SK-N-SH treated with all-trans-retinoic acid at 6 μM for 48 hours (cell line): Measurements from ENCODE around the gene TECPR1.

ENCODE experiments used
- ATAC-seq: fragments of 200-7000 bp; cut with Tn5 transposase; 3 replicates; pipeline ENCODE4 v1.9.1; 2020; ENCODE audit warnings: mild to moderate bottlenecking, moderate library complexity
- ARNTL ChIP-seq: fragments of 450-650 bp; formaldehyde crosslinking; IDR thresholded peaks from 2 replicates; pipeline ENCODE4 v1.5.0; 2020; ENCODE audit warnings: low read depth, mild to moderate bottlenecking, moderate library complexity, borderline replicate concordance
- BACH2 ChIP-seq: fragments of 250-450 bp; sonication (Bioruptor Pico); IDR thresholded peaks from 2 replicates; pipeline ENCODE4 v1.9.0; 2021; ENCODE audit warnings: mild to moderate bottlenecking, borderline replicate concordance
- CREB5 ChIP-seq: fragments of 250-450 bp; sonication (Bioruptor Pico); IDR thresholded peaks from 2 replicates; pipeline ENCODE4 v1.5.1; 2020; ENCODE audit warnings: low read depth, mild to moderate bottlenecking, moderate library complexity
- CSDC2 ChIP-seq: fragments of 250-450 bp; sonication (Bioruptor Pico); IDR thresholded peaks from 2 replicates; pipeline ENCODE4 v1.5.0; 2020; ENCODE audit warnings: mild to moderate bottlenecking, moderate library complexity
- ESRRG ChIP-seq: fragments of 250-450 bp; sonication (Bioruptor Pico); IDR thresholded peaks from 2 replicates; pipeline ENCODE4 v1.6.1; 2021; ENCODE audit warnings: mild to moderate bottlenecking
- ISL1 ChIP-seq: fragments of 250-450 bp; sonication (Bioruptor Pico); IDR thresholded peaks from 2 replicates; pipeline ENCODE4 v2.1.2; 2022; ENCODE audit warnings: mild to moderate bottlenecking, moderate library complexity
- OSR1 ChIP-seq: fragments of 250-450 bp; sonication (Bioruptor Pico); IDR thresholded peaks from 2 replicates; pipeline ENCODE4 v1.8.0; 2022; ENCODE audit warnings: moderate library complexity, mild to moderate bottlenecking, inconsistent platforms
- PPARA ChIP-seq: fragments of 250-450 bp; sonication (Bioruptor Pico); IDR thresholded peaks from 2 replicates; pipeline ENCODE4 v1.5.0; 2020; ENCODE audit warnings: mild to moderate bottlenecking, borderline replicate concordance
- RARB ChIP-seq: fragments of 250-450 bp; sonication (Bioruptor Pico); IDR thresholded peaks from 2 replicates; pipeline ENCODE4 v1.8.0; 2021; ENCODE audit warnings: mild to moderate bottlenecking, moderate library complexity
- TCF4 ChIP-seq: fragments of 250-450 bp; sonication (Bioruptor Pico); IDR thresholded peaks from 2 replicates; pipeline ENCODE4 v1.8.0; 2021; ENCODE audit warnings: mild to moderate bottlenecking, moderate library complexity, borderline replicate concordance
- TOX ChIP-seq: fragments of 250-450 bp; sonication (Bioruptor Pico); IDR thresholded peaks from 2 replicates; pipeline ENCODE4 v1.8.0; 2021; ENCODE audit warnings: mild to moderate bottlenecking, moderate library complexity, borderline replicate concordance
- ZC3H10 ChIP-seq: fragments of 250-450 bp; sonication (Bioruptor Pico); IDR thresholded peaks from 2 replicates; pipeline ENCODE4 v1.5.1; 2021; ENCODE audit warnings: mild to moderate bottlenecking, moderate library complexity
- ZFP3 ChIP-seq: fragments of 250-450 bp; sonication (Bioruptor Pico); IDR thresholded peaks from 2 replicates; pipeline ENCODE4 v1.5.0; 2020; ENCODE audit warnings: mild to moderate bottlenecking, moderate library complexity
- ZFP30 ChIP-seq: fragments of 450-650 bp; formaldehyde crosslinking; IDR thresholded peaks from 2 replicates; pipeline ENCODE4 v1.5.0; 2022; ENCODE audit warnings: mild to moderate bottlenecking, moderate library complexity
- ZNF70 ChIP-seq: fragments of 450-650 bp; formaldehyde crosslinking; IDR thresholded peaks from 2 replicates; pipeline ENCODE4 v1.5.0; 2020; ENCODE audit warnings: mild to moderate bottlenecking, moderate library complexity
- ZNF8 ChIP-seq: fragments of 450-650 bp; formaldehyde crosslinking; IDR thresholded peaks from 2 replicates; pipeline ENCODE4 v1.5.0; 2020; ENCODE audit warnings: mild to moderate bottlenecking, moderate library complexity
- TF ChIP-seq, protein P1 (sequence below): fragments of 250-450 bp; sonication (Bioruptor Pico); IDR thresholded peaks from 2 replicates; pipeline ENCODE4 v1.8.0; 2021; ENCODE audit warnings: low read depth, mild to moderate bottlenecking, moderate library complexity, borderline replicate concordance
- TF ChIP-seq, protein P2 (sequence below): fragments of 250-450 bp; sonication (Bioruptor Pico); IDR thresholded peaks from 2 replicates; pipeline ENCODE4 v1.8.0; 2020; ENCODE audit warnings: mild to moderate bottlenecking, moderate library complexity, borderline replicate concordance
- TF ChIP-seq, protein P3 (sequence below): fragments of 250-450 bp; sonication (Bioruptor Pico); IDR thresholded peaks from 2 replicates; pipeline ENCODE4 v1.5.1; 2021; ENCODE audit warnings: mild to moderate bottlenecking, moderate library complexity

TECPR1 gene

DNA sequence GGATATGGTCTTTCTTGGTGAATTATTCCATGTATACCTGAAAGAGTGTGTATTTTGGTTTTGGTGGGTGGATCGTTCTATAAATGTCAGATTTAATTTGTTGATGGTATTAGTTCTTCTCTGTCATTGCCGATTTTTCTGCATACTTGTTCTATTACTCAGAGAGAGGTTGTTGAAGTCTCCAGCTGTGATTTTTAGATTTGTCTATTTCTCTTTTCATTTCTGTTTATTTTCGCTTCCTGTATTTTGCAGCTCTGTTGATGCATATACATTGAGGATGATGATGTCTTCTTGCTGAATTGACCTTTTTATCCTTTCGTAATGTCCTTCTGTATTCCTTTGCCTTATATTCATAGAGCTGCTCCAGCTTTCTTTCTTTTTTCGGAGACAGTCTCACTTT is 52.9 kb downstream of the TECPR1 start (continued):
- TF ChIP-seq CREB5 (CRISPR knock-in tag) (no peak), ZFP30 (no peak), ZFP3 (no peak), ISL1 (CRISPR knock-in tag) (no peak), ZNF8 (CRISPR knock-in tag) (no peak), TCF4 (CRISPR knock-in tag) (no peak)

DNA sequence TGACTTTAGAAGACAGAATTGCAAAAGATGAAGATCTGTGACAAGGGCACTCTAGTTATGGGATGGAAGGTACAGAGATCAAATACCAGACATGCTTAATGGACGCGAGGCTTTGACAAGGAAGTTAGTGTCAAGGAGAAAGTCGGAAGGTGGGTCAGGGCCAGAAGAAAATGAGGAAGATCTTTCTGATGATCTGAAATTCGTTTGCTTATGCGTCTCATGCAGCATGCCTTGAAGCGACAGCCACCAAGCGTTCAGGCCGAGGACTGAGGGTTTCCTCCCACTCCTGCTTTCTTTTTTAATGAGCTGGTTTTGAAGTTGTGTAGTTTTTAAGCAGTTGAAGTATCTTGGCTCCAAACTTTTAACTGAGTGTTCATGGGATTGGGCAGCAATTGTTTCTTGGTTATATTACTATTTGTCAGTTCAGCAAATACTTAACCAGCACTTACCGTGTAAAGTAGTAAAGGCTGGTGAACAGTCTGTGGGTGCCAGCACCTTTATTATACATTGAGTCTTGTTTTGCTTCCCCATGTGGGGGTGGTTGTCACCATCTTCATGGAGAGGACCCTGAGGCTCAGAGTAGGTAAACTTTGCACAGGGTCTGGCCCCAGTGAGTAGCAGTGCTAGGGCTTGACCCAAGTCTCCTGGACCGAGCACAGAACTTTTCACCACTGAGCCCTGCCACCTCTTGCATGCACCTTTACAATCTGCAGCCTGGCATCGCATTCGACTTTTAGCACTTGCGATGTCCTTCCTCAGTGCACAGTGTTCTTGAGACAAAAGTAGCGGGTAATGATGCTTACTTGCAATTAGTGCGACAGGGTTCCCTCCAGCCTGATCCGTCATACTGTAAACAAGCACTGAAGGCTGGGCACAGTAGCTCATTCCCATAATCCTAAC is 55.1 kb downstream of the TECPR1 start:
- no peak for TF ChIP-seq ESRRG (CRISPR knock-in tag)
- no peak for ATAC-seq

GRCh38 chr7:98194672-98195457 is 57.2 kb downstream of the TECPR1 start:
- ATAC-seq: no peak
- TF ChIP-seq PPARA (no peak), OSR1 (CRISPR knock-in tag) (no peak), CREB5 (CRISPR knock-in tag) (no peak), RARB (CRISPR knock-in tag) (no peak)
- TF ChIP-seq, protein P1, sequence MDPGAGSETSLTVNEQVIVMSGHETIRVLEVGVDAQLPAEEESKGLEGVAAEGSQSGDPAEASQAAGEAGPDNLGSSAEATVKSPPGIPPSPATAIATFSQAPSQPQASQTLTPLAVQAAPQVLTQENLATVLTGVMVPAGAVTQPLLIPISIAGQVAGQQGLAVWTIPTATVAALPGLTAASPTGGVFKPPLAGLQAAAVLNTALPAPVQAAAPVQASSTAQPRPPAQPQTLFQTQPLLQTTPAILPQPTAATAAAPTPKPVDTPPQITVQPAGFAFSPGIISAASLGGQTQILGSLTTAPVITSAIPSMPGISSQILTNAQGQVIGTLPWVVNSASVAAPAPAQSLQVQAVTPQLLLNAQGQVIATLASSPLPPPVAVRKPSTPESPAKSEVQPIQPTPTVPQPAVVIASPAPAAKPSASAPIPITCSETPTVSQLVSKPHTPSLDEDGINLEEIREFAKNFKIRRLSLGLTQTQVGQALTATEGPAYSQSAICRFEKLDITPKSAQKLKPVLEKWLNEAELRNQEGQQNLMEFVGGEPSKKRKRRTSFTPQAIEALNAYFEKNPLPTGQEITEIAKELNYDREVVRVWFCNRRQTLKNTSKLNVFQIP (CRISPR knock-in tag): no peak

DNA sequence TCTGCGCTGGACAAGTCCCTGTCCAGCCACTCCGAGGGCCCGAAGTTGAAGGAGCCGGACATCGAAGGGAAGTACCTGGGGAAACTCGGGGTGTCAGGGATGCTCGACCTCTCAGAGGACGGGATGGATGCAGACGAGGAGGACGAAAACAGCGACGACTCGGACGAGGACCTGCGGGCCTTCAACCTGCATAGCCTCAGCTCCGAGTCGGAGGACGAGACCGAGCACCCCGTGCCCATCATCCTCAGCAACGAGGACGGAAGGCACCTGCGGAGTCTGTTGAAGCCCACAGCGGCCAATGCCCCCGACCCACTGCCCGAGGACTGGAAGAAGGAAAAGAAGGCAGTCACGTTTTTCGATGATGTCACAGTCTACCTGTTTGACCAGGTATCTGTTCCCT is 57.8 kb downstream of the TECPR1 start:
- TF ChIP-seq ZNF70 (CRISPR knock-in tag): no peak
- no peak for TF ChIP-seq RARB (CRISPR knock-in tag)
- no peak for TF ChIP-seq OSR1 (CRISPR knock-in tag)
- TF ChIP-seq BACH2 (CRISPR knock-in tag): no peak
- TF ChIP-seq ZFP3: no peak
- TF ChIP-seq ARNTL (CRISPR knock-in tag): no peak
- TF ChIP-seq, all 23 proteins: peak for 0
- ATAC-seq: no peak

DNA sequence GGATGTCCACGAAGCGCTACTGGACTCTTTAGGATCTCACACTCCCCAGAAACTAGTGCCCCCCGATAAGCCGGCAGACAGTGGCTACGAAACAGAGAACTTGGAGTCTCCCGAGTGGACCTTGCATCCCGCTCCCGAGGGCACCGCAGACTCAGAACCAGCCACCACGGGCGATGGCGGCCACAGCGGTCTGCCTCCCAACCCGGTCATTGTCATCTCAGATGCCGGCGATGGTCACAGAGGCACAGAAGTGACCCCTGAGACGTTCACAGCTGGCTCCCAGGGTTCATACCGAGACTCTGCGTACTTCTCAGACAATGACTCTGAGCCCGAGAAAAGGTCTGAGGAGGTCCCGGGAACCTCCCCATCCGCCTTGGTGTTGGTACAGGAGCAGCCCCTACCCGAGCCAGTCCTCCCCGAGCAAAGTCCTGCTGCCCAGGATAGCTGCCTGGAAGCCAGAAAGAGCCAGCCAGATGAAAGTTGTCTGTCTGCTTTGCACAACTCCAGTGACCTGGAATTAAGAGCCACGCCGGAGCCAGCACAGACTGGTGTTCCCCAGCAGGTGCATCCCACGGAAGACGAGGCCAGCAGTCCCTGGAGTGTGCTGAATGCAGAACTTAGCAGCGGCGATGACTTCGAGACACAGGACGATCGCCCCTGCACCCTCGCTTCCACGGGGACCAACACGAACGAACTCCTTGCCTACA is 58.4 kb downstream of the TECPR1 start:
- TF ChIP-seq ISL1 (CRISPR knock-in tag): no peak
- no peak for TF ChIP-seq ZNF8 (CRISPR knock-in tag)
- no peak for TF ChIP-seq CSDC2 (CRISPR knock-in tag)
- no peak for TF ChIP-seq RARB (CRISPR knock-in tag)
- TF ChIP-seq ZNF70 (CRISPR knock-in tag): no peak
- no peak for TF ChIP-seq OSR1 (CRISPR knock-in tag)
- TF ChIP-seq TOX (CRISPR knock-in tag): no peak
- no peak for ATAC-seq

GRCh38 chr7:98192781-98193457 is 59.1 kb downstream of the TECPR1 start:
- no peak for ATAC-seq
- TF ChIP-seq, protein P2, sequence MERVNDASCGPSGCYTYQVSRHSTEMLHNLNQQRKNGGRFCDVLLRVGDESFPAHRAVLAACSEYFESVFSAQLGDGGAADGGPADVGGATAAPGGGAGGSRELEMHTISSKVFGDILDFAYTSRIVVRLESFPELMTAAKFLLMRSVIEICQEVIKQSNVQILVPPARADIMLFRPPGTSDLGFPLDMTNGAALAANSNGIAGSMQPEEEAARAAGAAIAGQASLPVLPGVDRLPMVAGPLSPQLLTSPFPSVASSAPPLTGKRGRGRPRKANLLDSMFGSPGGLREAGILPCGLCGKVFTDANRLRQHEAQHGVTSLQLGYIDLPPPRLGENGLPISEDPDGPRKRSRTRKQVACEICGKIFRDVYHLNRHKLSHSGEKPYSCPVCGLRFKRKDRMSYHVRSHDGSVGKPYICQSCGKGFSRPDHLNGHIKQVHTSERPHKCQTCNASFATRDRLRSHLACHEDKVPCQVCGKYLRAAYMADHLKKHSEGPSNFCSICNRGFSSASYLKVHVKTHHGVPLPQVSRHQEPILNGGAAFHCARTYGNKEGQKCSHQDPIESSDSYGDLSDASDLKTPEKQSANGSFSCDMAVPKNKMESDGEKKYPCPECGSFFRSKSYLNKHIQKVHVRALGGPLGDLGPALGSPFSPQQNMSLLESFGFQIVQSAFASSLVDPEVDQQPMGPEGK: no peak
- TF ChIP-seq ISL1 (CRISPR knock-in tag) (no peak), ZNF8 (CRISPR knock-in tag) (no peak), ZFP30 (no peak), RARB (CRISPR knock-in tag) (no peak), ZC3H10 (no peak), TCF4 (CRISPR knock-in tag) (no peak), ARNTL (CRISPR knock-in tag) (no peak)
- TF ChIP-seq, protein P1 (CRISPR knock-in tag): no peak
- TF ChIP-seq, protein P3, sequence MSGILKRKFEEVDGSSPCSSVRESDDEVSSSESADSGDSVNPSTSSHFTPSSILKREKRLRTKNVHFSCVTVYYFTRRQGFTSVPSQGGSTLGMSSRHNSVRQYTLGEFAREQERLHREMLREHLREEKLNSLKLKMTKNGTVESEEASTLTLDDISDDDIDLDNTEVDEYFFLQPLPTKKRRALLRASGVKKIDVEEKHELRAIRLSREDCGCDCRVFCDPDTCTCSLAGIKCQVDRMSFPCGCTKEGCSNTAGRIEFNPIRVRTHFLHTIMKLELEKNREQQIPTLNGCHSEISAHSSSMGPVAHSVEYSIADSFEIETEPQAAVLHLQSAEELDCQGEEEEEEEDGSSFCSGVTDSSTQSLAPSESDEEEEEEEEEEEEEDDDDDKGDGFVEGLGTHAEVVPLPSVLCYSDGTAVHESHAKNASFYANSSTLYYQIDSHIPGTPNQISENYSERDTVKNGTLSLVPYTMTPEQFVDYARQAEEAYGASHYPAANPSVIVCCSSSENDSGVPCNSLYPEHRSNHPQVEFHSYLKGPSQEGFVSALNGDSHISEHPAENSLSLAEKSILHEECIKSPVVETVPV: no peak
